ENCODE results near the gene EXTL1. TPM values are rescaled to one million over a fixed set of nuclear protein-coding genes. Genes with fewer than 3 reads are reported as not detected.

EXTL1 gene
- total RNA-seq, 1 experiment from 2014 or later = not detected

- no peak overlapping the region for H3K4me3 ChIP-seq
- no peaks in the 10 kb centered on the region for H3K27me3 ChIP-seq
- H3K9me3 ChIP-seq = no peaks in the 10 kb centered on the region
- H3K36me3 ChIP-seq = no peaks in the 10 kb centered on the region
- DNase-seq = no peak
Measured at GRCh38 chr1:26016258-26016952, 5.2 kb upstream of the EXTL1 start.

GRCh38 chr1:26016953-26017545 is 4.5 kb upstream of the EXTL1 start:
- Histone ChIP-seq H3K27me3 (no peaks in the 10 kb centered on the region), H3K4me3 (no peak overlapping the region), H3K36me3 (no peaks in the 10 kb centered on the region), H3K9me3 (no peaks in the 10 kb centered on the region)
- no peak for DNase-seq

- H3K36me3 ChIP-seq = no peaks in the 10 kb centered on the region
- H3K4me3 ChIP-seq = no peak overlapping the region
- DNase-seq = no peak
- no peaks in the 10 kb centered on the region for H3K9me3 ChIP-seq
- no peaks in the 10 kb centered on the region for H3K27me3 ChIP-seq
Measured at GRCh38 chr1:26017606-26018005, 4.0 kb upstream of the EXTL1 start.

- Histone ChIP-seq H3K27me3 (no peaks in the 10 kb centered on the region), H3K4me3 (no peak overlapping the region)
- DNase-seq = no peak
Measured at GRCh38 chr1:26019641-26020315, 1.8 kb upstream of the EXTL1 start.

GRCh38 chr1:26020330-26020768 is 1.2 kb upstream of the EXTL1 start:
- DNase-seq = no peak
- H3K27me3 ChIP-seq = no peaks in the 10 kb centered on the region
- H3K36me3 ChIP-seq = no peaks in the 10 kb centered on the region
- H3K9me3 ChIP-seq = no peaks in the 10 kb centered on the region
- H3K4me3 ChIP-seq = no peak overlapping the region

More at GRCh38 chr1:26019641-26020315, 1.8 kb upstream of the EXTL1 start:
- Histone ChIP-seq H3K9me3 (no peaks in the 10 kb centered on the region), H3K36me3 (no peaks in the 10 kb centered on the region)

GRCh38 chr1:26020941-26021646 is 481 bp upstream of the EXTL1 start:
- DNase-seq = no peak
- Histone ChIP-seq H3K36me3 (no peaks in the 10 kb centered on the region), H3K27me3 (no peaks in the 10 kb centered on the region), H3K9me3 (no peaks in the 10 kb centered on the region), H3K4me3 (no peak overlapping the region)

GRCh38 chr1:26022404-26022779 is 817 bp downstream of the EXTL1 start:
- no peak for DNase-seq
- Histone ChIP-seq H3K9me3 (no peaks in the 10 kb centered on the region), H3K27me3 (no peaks in the 10 kb centered on the region), H3K4me3 (no peak overlapping the region), H3K36me3 (no peaks in the 10 kb centered on the region)

- Histone ChIP-seq H3K36me3 (no peaks in the 10 kb centered on the region), H3K9me3 (no peaks in the 10 kb centered on the region), H3K4me3 (no peak overlapping the region), H3K27me3 (no peaks in the 10 kb centered on the region)
- DNase-seq = no peak
Measured at GRCh38 chr1:26023009-26023408, 1.4 kb downstream of the EXTL1 start.

GRCh38 chr1:26023826-26024225 is 2.3 kb downstream of the EXTL1 start:
- no peaks in the 10 kb centered on the region for H3K36me3 ChIP-seq
- DNase-seq = no peak
- no peaks in the 10 kb centered on the region for H3K27me3 ChIP-seq
- no peaks in the 10 kb centered on the region for H3K9me3 ChIP-seq
- no peak overlapping the region for H3K4me3 ChIP-seq

- no peaks in the 10 kb centered on the region for H3K36me3 ChIP-seq
- DNase-seq = no peak
- H3K9me3 ChIP-seq = no peaks in the 10 kb centered on the region
- H3K4me3 ChIP-seq = no peak overlapping the region
- H3K27me3 ChIP-seq = no peaks in the 10 kb centered on the region
Measured at GRCh38 chr1:26025060-26025459, 3.5 kb downstream of the EXTL1 start.

- DNase-seq = no peak
Measured at GRCh38 chr1:26025517-26025916, 3.9 kb downstream of the EXTL1 start.

GRCh38 chr1:26027716-26028489 is 6.3 kb downstream of the EXTL1 start:
- Histone ChIP-seq H3K27me3 (no peaks in the 10 kb centered on the region), H3K4me3 (no peak overlapping the region), H3K36me3 (no peaks in the 10 kb centered on the region), H3K9me3 (no peaks in the 10 kb centered on the region)
- no peak for DNase-seq

More at GRCh38 chr1:26025517-26025916, 3.9 kb downstream of the EXTL1 start:
- Histone ChIP-seq H3K4me3 (no peak overlapping the region), H3K9me3 (no peaks in the 10 kb centered on the region), H3K36me3 (no peaks in the 10 kb centered on the region), H3K27me3 (no peaks in the 10 kb centered on the region)

GRCh38 chr1:26028490-26028980 is 7.0 kb downstream of the EXTL1 start:
- no peaks in the 10 kb centered on the region for H3K27me3 ChIP-seq
- H3K9me3 ChIP-seq = no peaks in the 10 kb centered on the region
- H3K36me3 ChIP-seq = no peaks in the 10 kb centered on the region
- no peak overlapping the region for H3K4me3 ChIP-seq
- DNase-seq = no peak

GRCh38 chr1:26029054-26029863 is 7.7 kb downstream of the EXTL1 start:
- Histone ChIP-seq H3K27me3 (no peaks in the 10 kb centered on the region), H3K4me3 (no peak overlapping the region), H3K36me3 (no peaks in the 10 kb centered on the region), H3K9me3 (no peaks in the 10 kb centered on the region)
- no peak for DNase-seq

GRCh38 chr1:26029864-26030481 is 8.4 kb downstream of the EXTL1 start:
- DNase-seq = no peak
- H3K27me3 ChIP-seq = no peaks in the 10 kb centered on the region
- H3K9me3 ChIP-seq = no peaks in the 10 kb centered on the region
- no peaks in the 10 kb centered on the region for H3K36me3 ChIP-seq
- no peak overlapping the region for H3K4me3 ChIP-seq
